Liver (tissue), 9 donors: ENCODE measurements around the gene FAM241A. TPM values are rescaled to one million over a fixed set of nuclear protein-coding genes. Genes with fewer than 3 reads are reported as not detected.
"Not testable (repeated sequence)": the region's sequence is repeated elsewhere in the genome, so short reads cannot be mapped to it uniquely, and the experiment has no call there.

Source experiments
- DNase-seq: peaks from one replicate; pipeline ENCODE4 v3.0.0-alpha.2; 2017; ENCODE audit warnings: low spot score
- H3K27ac ChIP-seq, 2 donors: one replicate each; pipeline ENCODE4 v1.7.0; 2013; ENCODE audit warnings: inconsistent platforms in 2 of 2, low read length in 2 of 2, control low read depth in 1 of 2, low read depth in 1 of 2, mild to moderate bottlenecking in 1 of 2
- H3K27me3 ChIP-seq, 4 donors: one replicate each; pipeline versions ENCODE4 v1.6.1 to v1.7.0; 2013; ENCODE audit warnings: low read length in 3 of 4, inconsistent platforms in 1 of 4, mild to moderate bottlenecking in 1 of 4, moderate library complexity in 1 of 4; ENCODE audit not compliant: control insufficient read depth in 4 of 4, insufficient read depth in 4 of 4
- H3K36me3 ChIP-seq, 4 donors: one replicate each; pipeline versions ENCODE4 v1.6.1 to v1.7.0; 2013; ENCODE audit warnings: low read length in 3 of 4, mild to moderate bottlenecking in 3 of 4, low read depth in 1 of 4, moderate library complexity in 1 of 4; ENCODE audit not compliant: control insufficient read depth in 4 of 4, insufficient read depth in 3 of 4
- H3K4me1 ChIP-seq, 4 donors: one replicate each; pipeline versions ENCODE4 v1.6.1 to v1.7.0; 2013; ENCODE audit warnings: low read length in 3 of 4, mild to moderate bottlenecking in 3 of 4, moderate library complexity in 1 of 4; ENCODE audit not compliant: control insufficient read depth in 4 of 4, insufficient read depth in 4 of 4
- H3K4me3 ChIP-seq, 3 donors: one replicate each; pipeline versions ENCODE4 v1.6.1 to v1.7.0; 2013; ENCODE audit warnings: low read length in 3 of 3, control low read depth in 1 of 3, low read depth in 1 of 3, mild to moderate bottlenecking in 1 of 3
- H3K9ac ChIP-seq, 2 donors: one replicate each; pipeline ENCODE4 v1.7.0; 2013; ENCODE audit warnings: low read length in 2 of 2, mild to moderate bottlenecking in 2 of 2, moderate library complexity in 2 of 2, control low read depth in 1 of 2, low read depth in 1 of 2
- H3K9me3 ChIP-seq, 4 donors: one replicate each; pipeline versions ENCODE4 v1.6.1 to v1.7.0; 2013; ENCODE audit warnings: low read length in 3 of 4; ENCODE audit not compliant: control insufficient read depth in 4 of 4
- EGR1 ChIP-seq, 2 donors: IDR thresholded peaks; 2 replicates each; pipeline ENCODE4 v1.6.1; 2016 to 2018; ENCODE audit warnings: antibody characterized with exemption in 2 of 2, low read depth in 2 of 2
- FOXA2 ChIP-seq: IDR thresholded peaks from 2 replicates; pipeline ENCODE4 v1.6.1; 2016; ENCODE audit warnings: antibody characterized with exemption
- GABPA ChIP-seq, 2 donors: IDR thresholded peaks in 1 of 2; conservative IDR thresholded peaks in 1 of 2; 2 replicates each; pipeline ENCODE4 v1.6.1; 2016; ENCODE audit warnings: antibody characterized with exemption in 2 of 2, mild to moderate bottlenecking in 1 of 2, moderate library complexity in 1 of 2
- HNF4A ChIP-seq, 2 donors: conservative IDR thresholded peaks; 2 replicates each; pipeline ENCODE4 v1.6.1; 2016; ENCODE audit warnings: antibody characterized with exemption in 2 of 2, mild to moderate bottlenecking in 2 of 2
- HNF4G ChIP-seq: IDR thresholded peaks from 2 replicates; pipeline ENCODE4 v1.6.1; 2016; ENCODE audit warnings: antibody characterized with exemption
- JUND ChIP-seq, 2 donors: IDR thresholded peaks; 2 replicates each; pipeline ENCODE4 v1.6.1; 2016; ENCODE audit warnings: antibody characterized with exemption in 2 of 2
- NR2F2 ChIP-seq: IDR thresholded peaks from 2 replicates; pipeline ENCODE4 v1.6.1; 2016; ENCODE audit warnings: antibody characterized with exemption
- RAD21 ChIP-seq, 2 donors: IDR thresholded peaks; 2 replicates each; pipeline ENCODE4 v1.6.1; 2016; ENCODE audit warnings: antibody characterized with exemption in 2 of 2, mild to moderate bottlenecking in 2 of 2
- RXRA ChIP-seq, 2 donors: IDR thresholded peaks; 2 replicates each; pipeline ENCODE4 v1.6.1; 2017 to 2018; ENCODE audit warnings: antibody characterized with exemption in 2 of 2, mild to moderate bottlenecking in 1 of 2
- TAF1 ChIP-seq: conservative IDR thresholded peaks from 2 replicates; pipeline ENCODE4 v1.6.1; 2016; ENCODE audit warnings: antibody characterized with exemption, mild to moderate bottlenecking
- YY1 ChIP-seq: IDR thresholded peaks from 2 replicates; pipeline ENCODE4 v1.6.1; 2016; ENCODE audit warnings: antibody characterized with exemption, mild to moderate bottlenecking
- WGBS: extraction: QIAGEN DNeasy Blood & Tissue Kit; methylation state at CpG from one replicate; pipeline ENCODE4 v1.1.7; 2013; 5-methylcytosine and 5-hydroxymethylcytosine counted together
- polyA plus RNA-seq, 2 donors: library from polyadenylated mRNA; stranded (reverse) in 1 of 2; unstranded in 1 of 2; fragments of 200-250 nt in 1 of 2; fragments of >200 nt in 1 of 2; fragmentation: Nextera tagmentation in 1 of 2; extraction: Ambion mirVana in 1 of 2; gene quantifications; one replicate each; pipeline versions ENCODE4 v1.2.1 to v1.2.3, GENCODE V29; 2013 to 2015
- total RNA-seq, 2 donors: library from RNA; depleted of rRNA; stranded (reverse); fragments of >200 nt; gene quantifications; one replicate each; pipeline ENCODE4 v1.2.3, GENCODE V29; 2014
- TF ChIP-seq, protein P1 (sequence below): IDR thresholded peaks from 2 replicates; pipeline ENCODE4 v1.6.1; 2016; ENCODE audit warnings: antibody characterized with exemption
- TF ChIP-seq, protein P2 (sequence below): IDR thresholded peaks from 2 replicates; pipeline ENCODE4 v1.6.1; 2016; ENCODE audit warnings: antibody characterized with exemption, mild to moderate bottlenecking
- donor health status: healthy.
- donor health status: healthy.
- donor health status: healthy.
- donor health status: healthy.
- donor health status: healthy.

FAM241A gene
- total and polyA plus RNA-seq, 4 donors: 1.1 to 2.3 (median 1.7) TPM

DNA sequence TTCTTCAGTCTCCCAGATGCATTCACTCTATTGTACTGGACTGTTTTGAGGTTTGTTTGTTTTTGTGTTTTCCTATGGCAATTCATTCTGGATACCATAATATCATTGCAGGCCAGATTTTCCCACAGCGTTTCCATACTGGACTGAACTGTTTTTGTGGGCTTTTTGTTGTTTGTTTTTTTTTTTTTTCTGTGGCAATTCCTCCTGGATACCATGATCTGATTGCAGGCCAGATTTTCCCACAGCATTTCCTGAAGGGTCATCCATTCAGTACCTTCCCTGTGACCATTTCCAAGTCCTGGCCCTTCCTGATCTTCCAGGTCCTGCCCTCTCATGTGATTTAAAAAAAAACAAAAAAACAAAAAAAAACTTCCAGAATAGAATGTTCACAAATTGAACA, 33.9 kb upstream of the FAM241A start (continued):
- TF ChIP-seq, protein P1, sequence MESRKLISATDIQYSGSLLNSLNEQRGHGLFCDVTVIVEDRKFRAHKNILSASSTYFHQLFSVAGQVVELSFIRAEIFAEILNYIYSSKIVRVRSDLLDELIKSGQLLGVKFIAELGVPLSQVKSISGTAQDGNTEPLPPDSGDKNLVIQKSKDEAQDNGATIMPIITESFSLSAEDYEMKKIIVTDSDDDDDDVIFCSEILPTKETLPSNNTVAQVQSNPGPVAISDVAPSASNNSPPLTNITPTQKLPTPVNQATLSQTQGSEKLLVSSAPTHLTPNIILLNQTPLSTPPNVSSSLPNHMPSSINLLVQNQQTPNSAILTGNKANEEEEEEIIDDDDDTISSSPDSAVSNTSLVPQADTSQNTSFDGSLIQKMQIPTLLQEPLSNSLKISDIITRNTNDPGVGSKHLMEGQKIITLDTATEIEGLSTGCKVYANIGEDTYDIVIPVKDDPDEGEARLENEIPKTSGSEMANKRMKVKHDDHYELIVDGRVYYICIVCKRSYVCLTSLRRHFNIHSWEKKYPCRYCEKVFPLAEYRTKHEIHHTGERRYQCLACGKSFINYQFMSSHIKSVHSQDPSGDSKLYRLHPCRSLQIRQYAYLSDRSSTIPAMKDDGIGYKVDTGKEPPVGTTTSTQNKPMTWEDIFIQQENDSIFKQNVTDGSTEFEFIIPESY: no peak
- TF ChIP-seq JUND (IDR thresholded peaks at IDR 0.05) (no peak), YY1 (no peak), HNF4G (no peak)

DNA sequence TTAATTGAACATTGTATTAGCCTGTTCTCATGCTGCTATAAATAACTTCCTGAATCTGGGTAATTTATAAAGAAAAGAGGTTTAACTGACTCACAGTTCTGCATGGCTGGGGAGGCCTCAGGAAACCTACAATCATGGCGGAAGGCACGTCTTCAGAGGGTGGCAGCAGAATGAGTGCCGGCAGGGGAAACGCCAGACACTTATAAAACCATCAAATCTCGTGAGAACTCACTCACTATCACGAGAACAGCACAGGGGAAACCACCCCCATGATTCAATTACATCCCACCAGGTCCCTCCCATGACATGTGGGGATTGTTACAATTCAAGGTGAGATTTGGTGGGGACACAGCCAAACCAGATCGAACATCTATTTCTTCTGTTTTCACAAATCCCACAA, 33.2 kb upstream of the FAM241A start:
- H3K4me3 ChIP-seq, H3K27me3 ChIP-seq, H3K36me3 ChIP-seq, DNase-seq, H3K27ac ChIP-seq, H3K9ac ChIP-seq, H3K9me3 ChIP-seq: not testable (repeated sequence)
- 96% methylated on average over 7 of the region's 7 CpGs for WGBS
- peaks cover 0 to 15% (median 11%) of the 10 kb centered on the region in 4 donors for H3K4me1 ChIP-seq

DNA sequence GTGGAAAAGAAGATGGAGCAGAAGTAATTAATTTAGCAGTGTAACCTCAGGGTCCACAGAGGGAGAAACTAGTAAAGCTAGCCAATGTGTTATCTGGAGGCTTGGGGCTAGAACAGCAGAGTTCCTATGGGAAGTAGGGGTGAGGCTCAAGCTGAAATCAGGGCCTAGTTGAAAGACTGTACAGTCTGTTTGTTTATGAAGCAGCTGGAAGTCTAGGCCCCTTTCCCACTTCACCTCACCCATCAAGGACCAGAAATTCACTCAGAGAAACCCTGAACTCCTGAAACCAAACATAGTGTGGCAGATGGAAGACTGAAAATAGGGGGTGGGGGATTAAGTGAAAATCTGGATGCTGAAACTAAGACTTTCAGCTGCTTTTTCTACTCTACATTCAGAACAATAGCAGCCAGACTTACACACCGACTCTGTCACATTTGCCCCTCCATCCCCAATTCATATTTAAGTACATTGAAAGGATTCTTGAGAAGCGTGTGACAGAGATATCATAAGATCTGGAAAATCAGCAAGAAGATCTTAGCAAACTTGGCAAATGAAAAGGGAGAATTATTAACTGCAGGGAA, 32.6 kb upstream of the FAM241A start:
- peaks cover 0 to 15% (median 11%) of the 10 kb centered on the region in 4 donors for H3K4me1 ChIP-seq
- H3K27ac ChIP-seq: peak overlapping the region in 1 of 2 donors; percentile 3

DNA sequence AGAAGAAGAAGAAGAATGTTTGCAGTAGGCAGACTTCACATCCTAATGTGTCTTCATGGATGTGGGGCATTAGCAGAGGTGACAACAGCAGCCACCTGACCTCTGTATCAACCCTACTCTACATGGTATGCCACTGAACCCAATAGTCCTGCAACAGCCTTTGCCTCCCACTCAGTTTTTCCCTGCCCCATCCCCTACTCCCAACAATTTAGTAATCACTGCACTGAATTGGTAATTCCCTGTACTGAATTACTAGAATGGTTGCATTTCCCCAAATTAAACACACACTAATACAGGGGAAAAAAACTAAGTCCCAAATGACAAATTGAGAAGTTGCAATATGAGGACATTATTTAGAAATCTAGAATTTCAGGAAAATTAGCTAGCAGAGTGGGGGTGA, 31.4 kb upstream of the FAM241A start:
- Histone ChIP-seq H3K9me3 (no peaks in the 10 kb centered on the region), H3K9ac (no peak overlapping the region), H3K4me1 (peaks cover 0 to 15% (median 11%) of the 10 kb centered on the region in 4 donors), H3K4me3 (no peak overlapping the region), H3K36me3 (no peaks in the 10 kb centered on the region), H3K27ac (peak overlapping the region in 1 of 2 donors; percentile 19), H3K27me3 (no peaks in the 10 kb centered on the region)
- TF ChIP-seq EGR1 (IDR thresholded peaks at IDR 0.05; ENCODE audit: low read depth in 2 of 2): peak in 1 of 2 donors; percentile 44
- TF ChIP-seq RXRA (IDR thresholded peaks at IDR 0.05): no peak
- no peak for DNase-seq

More for the DNA sequence above, 32.6 kb upstream of the FAM241A start:
- Histone ChIP-seq H3K9ac (peak overlapping the region in 1 of 2 donors; percentile 26), H3K27me3 (no peaks in the 10 kb centered on the region), H3K36me3 (no peaks in the 10 kb centered on the region), H3K4me3 (no peak overlapping the region), H3K9me3 (no peaks in the 10 kb centered on the region)
- DNase-seq: no peak
- TF ChIP-seq HNF4A (conservative IDR thresholded peaks at IDR 0.05) (no peak), JUND (IDR thresholded peaks at IDR 0.05) (no peak), EGR1 (IDR thresholded peaks at IDR 0.05; ENCODE audit: low read depth in 2 of 2) (no peak), TAF1 (no peak), NR2F2 (no peak), FOXA2 (no peak), YY1 (no peak), GABPA (IDR thresholded peaks at IDR 0.05 in 1 of 2, conservative IDR thresholded peaks at IDR 0.05 in 1 of 2) (no peak), RAD21 (IDR thresholded peaks at IDR 0.05) (no peak)
- TF ChIP-seq, protein P2, sequence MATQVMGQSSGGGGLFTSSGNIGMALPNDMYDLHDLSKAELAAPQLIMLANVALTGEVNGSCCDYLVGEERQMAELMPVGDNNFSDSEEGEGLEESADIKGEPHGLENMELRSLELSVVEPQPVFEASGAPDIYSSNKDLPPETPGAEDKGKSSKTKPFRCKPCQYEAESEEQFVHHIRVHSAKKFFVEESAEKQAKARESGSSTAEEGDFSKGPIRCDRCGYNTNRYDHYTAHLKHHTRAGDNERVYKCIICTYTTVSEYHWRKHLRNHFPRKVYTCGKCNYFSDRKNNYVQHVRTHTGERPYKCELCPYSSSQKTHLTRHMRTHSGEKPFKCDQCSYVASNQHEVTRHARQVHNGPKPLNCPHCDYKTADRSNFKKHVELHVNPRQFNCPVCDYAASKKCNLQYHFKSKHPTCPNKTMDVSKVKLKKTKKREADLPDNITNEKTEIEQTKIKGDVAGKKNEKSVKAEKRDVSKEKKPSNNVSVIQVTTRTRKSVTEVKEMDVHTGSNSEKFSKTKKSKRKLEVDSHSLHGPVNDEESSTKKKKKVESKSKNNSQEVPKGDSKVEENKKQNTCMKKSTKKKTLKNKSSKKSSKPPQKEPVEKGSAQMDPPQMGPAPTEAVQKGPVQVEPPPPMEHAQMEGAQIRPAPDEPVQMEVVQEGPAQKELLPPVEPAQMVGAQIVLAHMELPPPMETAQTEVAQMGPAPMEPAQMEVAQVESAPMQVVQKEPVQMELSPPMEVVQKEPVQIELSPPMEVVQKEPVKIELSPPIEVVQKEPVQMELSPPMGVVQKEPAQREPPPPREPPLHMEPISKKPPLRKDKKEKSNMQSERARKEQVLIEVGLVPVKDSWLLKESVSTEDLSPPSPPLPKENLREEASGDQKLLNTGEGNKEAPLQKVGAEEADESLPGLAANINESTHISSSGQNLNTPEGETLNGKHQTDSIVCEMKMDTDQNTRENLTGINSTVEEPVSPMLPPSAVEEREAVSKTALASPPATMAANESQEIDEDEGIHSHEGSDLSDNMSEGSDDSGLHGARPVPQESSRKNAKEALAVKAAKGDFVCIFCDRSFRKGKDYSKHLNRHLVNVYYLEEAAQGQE: no peak
- 49% methylated on average over 2 of the region's 2 CpGs for WGBS
